Dermis lymphatic vessel endothelial cell (primary cell): ENCODE results near the gene C1QBP. TPM values are rescaled to one million over a fixed set of nuclear protein-coding genes. Genes with fewer than 3 reads are reported as not detected.

Experiments used
- total RNA-seq: library from RNA; depleted of rRNA; stranded (reverse); fragments of >200 nt; gene quantifications from 2 replicates; pipeline ENCODE4 v1.2.1, GENCODE V29; 2014

Gene C1QBP
- 181 and 261 TPM in 2 replicates for total RNA-seq

GRCh38 chr17:5438716-5439445 is at the start of gene C1QBP:
Gene C1QBP (minus strand): TSS chr17:5439155. CDS start chr17:5439073, 82 bp downstream.

DNA sequence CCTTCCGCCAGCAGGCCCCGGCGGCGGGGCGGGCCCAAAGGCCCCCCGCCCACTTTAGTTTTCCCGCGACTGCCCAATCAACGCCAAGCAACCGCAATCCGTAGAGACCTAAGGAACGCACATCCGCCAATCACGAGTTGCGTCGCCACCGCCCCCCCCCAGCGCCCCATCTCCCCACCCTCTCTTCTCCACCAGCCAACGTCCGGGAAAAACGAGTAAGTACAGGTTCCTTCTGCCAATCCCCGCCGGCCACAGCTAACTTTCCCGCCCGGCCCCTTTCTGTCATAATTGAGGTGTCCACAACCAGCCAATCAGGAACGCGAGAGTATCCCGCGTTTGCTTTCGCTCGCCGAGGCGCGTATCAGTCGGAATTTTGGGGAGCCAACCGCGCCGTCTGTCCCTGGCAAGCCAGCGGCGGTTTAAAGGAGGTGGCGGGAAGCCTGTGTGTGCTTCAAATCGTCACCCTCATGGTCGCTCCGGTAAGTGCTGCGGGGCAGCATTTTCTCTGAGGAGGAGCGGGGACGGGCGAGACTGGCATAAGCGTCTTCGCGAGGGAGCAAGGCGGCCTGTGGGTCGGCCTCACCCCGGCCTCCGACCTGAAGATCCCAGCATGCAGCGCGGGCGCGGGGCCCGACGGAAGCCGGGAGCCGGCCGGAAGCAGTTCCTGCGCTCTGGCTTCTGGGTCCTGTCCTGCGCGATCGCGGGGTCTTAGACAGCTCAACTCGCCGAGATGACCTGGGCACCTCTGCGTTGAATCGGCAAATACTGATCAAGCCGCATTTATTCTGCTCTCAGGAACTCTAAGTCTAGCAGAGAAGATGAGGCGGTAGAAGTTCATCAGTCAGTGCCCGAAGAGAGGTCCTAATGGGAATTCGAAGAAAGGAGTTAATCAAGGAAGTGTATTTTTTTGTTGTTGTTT is 47.5 kb upstream of the C1QBP start, which contains the start of gene MIS12:
MIS12 (plus strand) TSS at position 361 of the 919 bp plus-strand sequence. CDS start 2,297 bp downstream, outside the sequence.

GRCh38 chr17:5485270-5486205 is 46.6 kb upstream of the C1QBP start, which contains the start of gene DERL2:
Gene DERL2 (minus strand): TSS chr17:5486178. CDS start chr17:5486161, 17 bp downstream.

GRCh38 chr17:5419959-5420653 is 18.8 kb downstream of the C1QBP start, which contains the start of gene RPAIN:
Gene RPAIN (plus strand): TSS chr17:5420182. CDS start chr17:5420211, 29 bp downstream.

DNA sequence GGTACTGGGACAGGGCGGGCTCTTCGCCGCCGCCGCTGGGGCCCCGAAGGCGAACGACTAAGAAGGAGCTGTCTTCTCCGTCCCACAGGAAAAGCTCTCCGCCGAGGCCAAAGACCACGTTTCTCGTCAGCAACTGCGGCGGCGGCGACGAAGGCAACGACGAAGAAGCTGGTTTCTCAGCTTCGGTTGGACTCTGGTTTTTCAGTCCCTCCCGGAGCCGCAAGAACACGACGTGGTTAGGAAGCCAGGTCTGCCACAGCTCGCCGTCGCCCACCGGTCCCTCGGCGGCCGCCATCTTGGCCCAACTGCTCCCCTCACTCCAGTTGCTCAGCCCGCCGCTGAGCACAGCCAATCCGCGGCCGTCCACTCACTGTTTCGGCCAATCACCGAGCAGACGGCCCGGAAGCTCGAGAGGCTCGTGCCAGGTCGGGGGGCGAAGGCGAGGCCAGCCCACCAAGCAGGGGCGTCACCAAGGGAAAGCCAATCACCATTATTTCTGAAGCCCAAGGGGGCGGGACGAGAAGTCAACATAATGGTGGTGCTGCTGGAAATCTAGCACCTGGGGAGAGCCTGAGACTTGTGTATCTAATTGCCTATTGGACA is 19.5 kb downstream of the C1QBP start, which contains the start of gene NUP88:
NUP88 (minus strand) TSS at position 307 of the 603 bp plus-strand sequence; CDS start at position 295, 12 bp downstream.

Other genes starting within 250 kb of the C1QBP start
- gene ZNF594, start 247.3 kb downstream of the C1QBP start, total RNA-seq: 1.7 and 4.2 TPM in 2 replicates
- not detected in 2 replicates for gene SCIMP, start 204.3 kb downstream of the C1QBP start, total RNA-seq
- 36.6 and 48.6 TPM in 2 replicates for gene RABEP1, start 156.9 kb downstream of the C1QBP start, total RNA-seq
- 72.6 and 78.9 TPM in 2 replicates for gene NUP88, start 19.5 kb downstream of the C1QBP start, total RNA-seq
- 43.2 and 47.0 TPM in 2 replicates for gene RPAIN, start 19.0 kb downstream of the C1QBP start, total RNA-seq
- 7.9 and 12.3 TPM in 2 replicates for gene DHX33, start 29.8 kb upstream of the C1QBP start, total RNA-seq
- 21.3 and 32.7 TPM in 2 replicates for gene DERL2, start 47.0 kb upstream of the C1QBP start, total RNA-seq
- 15.7 and 19.2 TPM in 2 replicates for gene MIS12, start 47.4 kb upstream of the C1QBP start, total RNA-seq
- 4.8 and 7.0 TPM in 2 replicates for gene NLRP1, start 145.4 kb upstream of the C1QBP start, total RNA-seq